TTC549 (cell line): ENCODE data around the gene PSORS1C1.

Experiments
- FAIRE-seq: peaks from 2 replicates; lab custom pipeline; 2012; peaks lifted over from hg19 to GRCh38; lab: Jason Lieb, UNC

Gene PSORS1C1

GRCh38 chr6:31126396-31127175, 12.0 kb downstream of the PSORS1C1 start:
- FAIRE-seq: no peak

DNA sequence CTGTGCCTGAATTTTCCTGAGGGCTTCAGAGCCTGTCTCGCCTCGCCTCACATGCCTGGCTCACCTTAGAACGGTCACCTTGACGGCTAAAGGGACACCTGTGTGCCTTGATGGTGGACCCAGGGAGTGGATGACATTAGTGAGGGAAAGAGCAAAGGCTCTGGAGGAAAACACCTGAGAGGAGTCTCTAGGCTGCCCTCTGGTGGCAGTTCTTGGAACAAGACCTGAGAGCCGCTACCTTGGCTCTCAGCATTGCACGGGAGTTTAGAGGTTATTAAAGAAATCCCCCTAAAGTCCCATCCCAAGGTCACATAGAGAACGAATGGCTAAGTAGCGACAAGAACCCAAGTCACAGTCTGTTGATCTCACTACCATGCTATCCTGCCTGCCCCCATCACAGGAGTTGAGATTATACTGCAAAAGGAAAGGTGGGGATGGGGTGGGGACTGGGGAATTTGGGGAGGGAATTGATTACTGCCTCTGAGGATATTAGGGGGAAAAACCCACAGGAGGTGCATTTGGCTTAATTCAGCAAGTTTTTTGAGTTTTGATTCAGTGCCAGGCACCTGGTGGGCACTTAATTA, 13.6 kb downstream of the PSORS1C1 start:
- no peak for FAIRE-seq

- FAIRE-seq: no peak
These were observed 14.5 kb downstream of the PSORS1C1 start for GRCh38 chr6:31129130-31129529.

- FAIRE-seq: no peak
These were observed 16.2 kb downstream of the PSORS1C1 start for GRCh38 chr6:31130751-31131150.

- FAIRE-seq: no peak
These were observed 17.0 kb downstream of the PSORS1C1 start for GRCh38 chr6:31131595-31131994.

DNA sequence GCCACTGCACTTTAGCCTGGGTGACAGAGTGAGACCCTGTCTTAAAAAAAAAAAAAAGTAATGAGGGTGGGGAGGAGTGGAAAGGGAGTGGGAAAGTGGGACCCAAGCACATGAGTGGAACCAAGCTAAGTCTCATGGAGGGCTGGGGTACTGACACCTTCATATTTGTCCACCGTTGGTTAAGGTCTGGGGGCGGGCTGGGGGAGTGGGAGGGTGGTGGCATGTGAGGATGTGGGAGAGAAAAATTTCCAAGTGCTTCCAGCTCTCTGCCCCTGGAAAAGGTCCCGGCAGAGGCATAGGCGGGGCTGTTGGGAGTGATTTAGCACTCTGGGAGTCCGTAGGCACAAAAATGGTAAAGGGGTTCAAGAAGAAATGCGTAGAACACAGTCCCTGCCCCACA, 18.2 kb downstream of the PSORS1C1 start:
- no peak for FAIRE-seq

- no peak for FAIRE-seq
These were observed 21.1 kb downstream of the PSORS1C1 start for GRCh38 chr6:31135710-31136109.

GRCh38 chr6:31138982-31139381, 24.4 kb downstream of the PSORS1C1 start, which contains the start of gene PSORS1C2:
Gene PSORS1C2 (minus strand): TSS chr6:31139066. CDS start chr6:31139026, 40 bp downstream.
- FAIRE-seq: no peak

GRCh38 chr6:31139599-31139998, 25.0 kb downstream of the PSORS1C1 start:
- FAIRE-seq: no peak

GRCh38 chr6:31140643-31141042, 26.0 kb downstream of the PSORS1C1 start:
- no peak for FAIRE-seq

DNA sequence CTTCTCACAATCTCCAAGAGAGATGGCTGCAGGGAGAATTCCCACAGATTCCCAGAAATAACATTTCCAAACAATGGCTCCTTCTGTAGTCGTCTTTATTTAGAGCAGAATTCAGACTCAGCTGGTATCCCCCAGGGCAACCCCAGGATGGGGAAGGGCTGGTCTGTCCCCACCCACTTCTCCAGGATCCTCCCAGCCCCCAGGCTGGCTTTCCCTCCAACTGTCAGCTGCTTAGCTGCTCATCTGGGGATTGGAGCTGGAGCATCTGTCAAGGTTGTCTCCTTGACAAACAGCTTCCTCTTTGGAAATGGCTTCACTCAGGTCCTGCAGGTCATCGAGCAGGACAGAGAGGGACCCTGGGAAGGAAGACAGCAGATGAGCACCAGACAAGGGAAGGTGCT, 27.8 kb downstream of the PSORS1C1 start:
- no peak for FAIRE-seq

GRCh38 chr6:31143148-31143547, 28.5 kb downstream of the PSORS1C1 start:
- no peak for FAIRE-seq

- no peak for FAIRE-seq
These were observed 29.8 kb downstream of the PSORS1C1 start for GRCh38 chr6:31144296-31144969.

GRCh38 chr6:31144970-31145340, 30.4 kb downstream of the PSORS1C1 start:
- FAIRE-seq: no peak

DNA sequence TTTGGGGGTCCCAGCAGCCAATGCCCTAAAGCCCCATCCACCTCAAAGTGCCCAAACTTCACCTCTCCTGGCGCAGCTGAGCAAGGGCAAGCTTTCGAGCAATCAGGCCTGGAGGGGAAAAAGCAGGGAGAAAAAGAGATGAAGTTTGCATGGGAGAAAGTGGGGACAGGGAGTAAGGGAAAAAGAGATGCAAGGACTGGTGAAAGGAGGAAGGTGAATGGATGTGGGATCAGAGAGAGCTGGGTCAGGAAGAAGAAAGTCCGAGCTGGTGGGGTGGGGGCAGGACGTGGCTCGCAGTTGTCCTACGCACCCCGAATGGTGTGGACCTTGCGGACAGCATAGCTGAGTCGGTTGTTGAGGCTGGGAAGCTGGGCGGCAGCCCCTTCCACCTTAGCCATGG, 30.8 kb downstream of the PSORS1C1 start:
- FAIRE-seq: no peak

- FAIRE-seq: no peak
These were observed 35.3 kb downstream of the PSORS1C1 start for GRCh38 chr6:31149827-31150447.

DNA sequence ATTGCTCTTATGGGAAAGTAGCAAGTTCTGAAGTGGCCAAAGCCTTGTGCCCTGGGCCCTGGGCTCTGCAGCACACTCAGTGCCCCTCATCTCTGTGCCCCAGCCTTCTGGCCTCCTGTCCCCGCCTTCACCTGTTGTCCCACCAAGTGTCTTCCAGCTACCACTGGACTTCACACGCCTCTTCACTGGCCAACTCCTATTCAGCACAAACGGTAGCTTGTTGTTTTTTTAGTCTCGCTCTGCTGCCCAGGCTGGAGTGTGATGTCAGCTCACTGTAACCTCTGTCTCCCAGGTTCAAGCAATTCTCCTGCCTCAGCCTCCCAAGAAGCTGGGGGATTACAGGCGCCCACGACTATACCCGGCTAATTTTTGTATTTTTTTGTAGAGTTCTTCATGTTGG, 38.2 kb downstream of the PSORS1C1 start:
- no peak for FAIRE-seq

GRCh38 chr6:31154436-31154835, 39.8 kb downstream of the PSORS1C1 start:
- no peak for FAIRE-seq

DNA sequence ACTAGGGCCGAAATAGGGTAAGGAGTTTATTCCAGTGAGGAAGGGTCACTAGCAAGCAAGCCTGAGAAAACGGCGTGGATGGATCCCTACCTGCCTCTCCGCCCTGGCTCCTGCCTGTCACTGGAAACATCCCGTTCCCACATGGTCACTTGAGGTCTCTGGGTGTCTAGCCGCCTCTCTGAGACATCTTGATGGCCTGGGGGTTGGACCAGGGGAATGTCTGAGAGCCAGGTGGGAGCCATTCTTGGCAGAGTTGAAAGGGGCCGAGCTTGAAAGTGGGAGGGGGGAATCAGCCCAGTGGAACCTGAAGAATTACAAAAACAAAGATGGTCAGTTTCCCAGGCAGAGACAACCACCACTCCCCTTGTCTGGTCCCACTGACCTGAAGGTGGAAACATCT, 42.0 kb downstream of the PSORS1C1 start:
- FAIRE-seq: no peak

DNA sequence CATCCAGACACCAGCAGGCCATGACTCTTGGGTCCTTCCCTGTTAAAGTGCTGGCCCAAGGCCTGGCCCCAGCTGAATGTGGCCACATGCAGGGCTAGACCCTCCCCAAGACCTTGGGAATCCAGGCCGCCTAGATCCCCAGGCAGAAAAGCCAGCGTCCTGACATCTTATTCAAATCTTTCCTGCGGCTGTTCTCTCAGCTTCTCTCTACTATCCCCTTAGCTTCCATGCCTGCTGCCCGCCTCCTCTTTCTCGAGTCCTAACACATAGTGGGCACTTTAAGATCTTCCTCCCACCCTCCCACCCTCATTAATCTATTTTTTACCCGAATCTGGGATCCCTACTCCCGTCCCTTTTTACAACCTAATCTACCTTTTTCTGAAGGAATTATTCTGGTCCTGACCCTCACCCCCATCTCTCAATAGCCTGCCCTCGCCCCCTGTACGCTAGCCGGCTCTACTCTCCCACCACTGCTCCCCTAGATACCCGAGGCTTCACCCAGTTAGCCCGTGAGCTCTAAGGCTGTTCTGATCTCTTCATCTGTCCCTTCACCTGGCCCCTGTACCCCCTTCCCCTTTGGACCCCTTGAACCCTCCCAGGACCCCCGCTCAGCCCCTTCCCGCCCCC, 43.0 kb downstream of the PSORS1C1 start, which contains the start of gene CCHCR1:
Gene CCHCR1 (minus strand): TSS at position 290 of the 627 bp plus-strand sequence. CDS start 202 bp downstream, at position 88.
- FAIRE-seq: no peak

GRCh38 chr6:31158140-31158862, 43.7 kb downstream of the PSORS1C1 start, which contains the start of gene TCF19:
Gene TCF19 (plus strand): TSS chr6:31158589. CDS start chr6:31159470, 881 bp downstream.
- peak; percentile 92 for FAIRE-seq
